OCI-LY3 (cell line): ENCODE data around the gene UPP1.

Experiments
- EZH2phosphoT487 ChIP-seq: fragments of 200-600 bp; shearing (Covaris generic); IDR thresholded peaks from 2 replicates; pipeline ENCODE4 v1.6.1; 2018; ENCODE audit warnings: antibody characterized with exemption, mixed run types, low read depth
- TF ChIP-seq, protein P1 (sequence below): fragments of 200-600, 300-600 bp; sonication (generic); IDR thresholded peaks from 2 replicates; pipeline ENCODE4 v1.5.1; 2014; ENCODE audit warnings: antibody characterized with exemption, low read length, low read depth

DNA sequence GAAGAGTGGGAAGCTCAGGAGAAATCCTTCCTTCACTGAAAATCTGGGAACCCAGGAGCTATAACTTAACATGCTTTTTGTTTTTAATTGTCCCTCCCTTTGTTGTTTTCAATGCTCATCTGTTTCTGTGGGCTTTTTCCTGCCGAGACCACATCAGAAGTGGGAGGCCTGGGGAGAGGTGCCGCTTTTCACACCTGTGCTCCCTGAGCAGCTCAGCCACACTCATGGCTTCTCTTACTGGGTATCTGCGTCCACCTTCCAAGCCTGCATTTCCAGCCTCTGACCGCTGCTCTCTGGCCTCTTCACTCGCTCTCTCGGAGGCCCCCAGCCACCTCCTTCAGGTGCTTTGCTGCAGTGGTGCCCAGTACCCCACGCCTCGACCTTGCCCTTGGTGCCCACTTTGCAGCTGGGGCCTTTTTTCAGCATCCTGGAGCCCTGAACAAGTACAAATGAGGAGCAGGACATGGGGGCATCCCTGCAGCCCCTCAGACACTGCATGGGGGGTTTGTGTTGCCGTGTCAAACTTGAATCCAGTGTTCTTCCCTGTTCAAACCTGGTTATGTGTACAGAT is 43.8 kb upstream of the UPP1 start:
- TF ChIP-seq, protein P1, sequence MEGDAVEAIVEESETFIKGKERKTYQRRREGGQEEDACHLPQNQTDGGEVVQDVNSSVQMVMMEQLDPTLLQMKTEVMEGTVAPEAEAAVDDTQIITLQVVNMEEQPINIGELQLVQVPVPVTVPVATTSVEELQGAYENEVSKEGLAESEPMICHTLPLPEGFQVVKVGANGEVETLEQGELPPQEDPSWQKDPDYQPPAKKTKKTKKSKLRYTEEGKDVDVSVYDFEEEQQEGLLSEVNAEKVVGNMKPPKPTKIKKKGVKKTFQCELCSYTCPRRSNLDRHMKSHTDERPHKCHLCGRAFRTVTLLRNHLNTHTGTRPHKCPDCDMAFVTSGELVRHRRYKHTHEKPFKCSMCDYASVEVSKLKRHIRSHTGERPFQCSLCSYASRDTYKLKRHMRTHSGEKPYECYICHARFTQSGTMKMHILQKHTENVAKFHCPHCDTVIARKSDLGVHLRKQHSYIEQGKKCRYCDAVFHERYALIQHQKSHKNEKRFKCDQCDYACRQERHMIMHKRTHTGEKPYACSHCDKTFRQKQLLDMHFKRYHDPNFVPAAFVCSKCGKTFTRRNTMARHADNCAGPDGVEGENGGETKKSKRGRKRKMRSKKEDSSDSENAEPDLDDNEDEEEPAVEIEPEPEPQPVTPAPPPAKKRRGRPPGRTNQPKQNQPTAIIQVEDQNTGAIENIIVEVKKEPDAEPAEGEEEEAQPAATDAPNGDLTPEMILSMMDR = no peak
- TF ChIP-seq EZH2phosphoT487 = no peak
